Keratinocyte (primary cell): ENCODE data around the gene FNTB. TPM values are rescaled to one million over a fixed set of nuclear protein-coding genes. Genes with fewer than 3 reads are reported as not detected.

ENCODE experiments used
- DNase-seq: peaks from one replicate; pipeline ENCODE4 v3.0.0-alpha.2; 2011; ENCODE audit warnings: low read depth, missing footprints, low spot score
- FAIRE-seq: peaks from 2 replicates; lab custom pipeline; 2011; peaks lifted over from hg19 to GRCh38; lab: Jason Lieb, UNC
- H2AFZ ChIP-seq: 2 replicates; pipeline ENCODE4 v1.6.0; 2012; ENCODE audit warnings: low read length, control low read depth, inconsistent platforms; ENCODE audit not compliant: control insufficient read depth
- H3K27ac ChIP-seq: 2 replicates; pipeline ENCODE4 v1.5.1; 2011; ENCODE audit warnings: low read length; ENCODE audit not compliant: control insufficient read depth, insufficient read depth
- H3K27me3 ChIP-seq: 3 replicates; pipeline ENCODE4 v1.6.0; 2011; ENCODE audit warnings: low read length; ENCODE audit not compliant: control insufficient read depth, insufficient read depth; ENCODE audit errors: extremely low read depth
- H3K36me3 ChIP-seq, 2 experiments: 2 replicates in 1 of 2; 3 replicates in 1 of 2; pipeline ENCODE4 v1.5.1; 2011; ENCODE audit warnings: low read length in 2 of 2, mild to moderate bottlenecking in 1 of 2; ENCODE audit not compliant: control insufficient read depth in 2 of 2, insufficient read depth in 2 of 2; ENCODE audit errors: extremely low read depth in 1 of 2
- H3K4me1 ChIP-seq: 3 replicates; pipeline ENCODE4 v1.5.1; 2011; ENCODE audit warnings: low read length; ENCODE audit not compliant: control insufficient read depth, insufficient read depth; ENCODE audit errors: extremely low read depth
- H3K4me2 ChIP-seq: 3 replicates; pipeline ENCODE4 v1.6.0; 2011; ENCODE audit warnings: low read depth, low read length; ENCODE audit not compliant: control insufficient read depth, insufficient read depth; ENCODE audit errors: extremely low read depth
- H3K4me3 ChIP-seq, 3 experiments: fragments of 200-600 bp in 1 of 3; sonication (generic) in 1 of 3; 2 replicates in 2 of 3; 3 replicates in 1 of 3; pipeline ENCODE4 v1.5.1; 2011 to 2016; ENCODE audit warnings: low read length in 3 of 3, mild to moderate bottlenecking in 3 of 3, control low read depth in 2 of 3, inconsistent platforms in 1 of 3, low read depth in 1 of 3, mixed read lengths in 1 of 3, mixed run types in 1 of 3, moderate library complexity in 1 of 3; ENCODE audit not compliant: control insufficient read depth in 2 of 3, insufficient read depth in 2 of 3; ENCODE audit errors: extremely low read depth in 1 of 3
- H3K79me2 ChIP-seq: 2 replicates; pipeline ENCODE4 v1.6.0; 2012; ENCODE audit warnings: low read length; ENCODE audit not compliant: control insufficient read depth, insufficient read depth
- H3K9ac ChIP-seq: 3 replicates; pipeline ENCODE4 v1.6.0; 2011; ENCODE audit warnings: low read length; ENCODE audit not compliant: control insufficient read depth, insufficient read depth; ENCODE audit errors: extremely low read depth
- H3K9me1 ChIP-seq: 3 replicates; pipeline ENCODE4 v1.6.0; 2011; ENCODE audit warnings: low read length; ENCODE audit not compliant: control insufficient read depth, insufficient read depth; ENCODE audit errors: extremely low read depth
- H3K9me3 ChIP-seq: 2 replicates; pipeline ENCODE4 v1.5.1; 2012; ENCODE audit warnings: low read depth, low read length; ENCODE audit not compliant: control insufficient read depth
- H4K20me1 ChIP-seq: 3 replicates; pipeline ENCODE4 v1.6.0; 2011; ENCODE audit warnings: low read length; ENCODE audit not compliant: control insufficient read depth, insufficient read depth; ENCODE audit errors: extremely low read depth
- CTCF ChIP-seq, 3 experiments: IDR thresholded peaks in 1 of 3; conservative IDR thresholded peaks in 1 of 3; optimal IDR thresholded peaks in 1 of 3; 2 replicates in 2 of 3; 3 replicates in 1 of 3; pipeline versions ENCODE3 to v1.5.1; 2011; ENCODE audit warnings: low read length in 3 of 3, mild to moderate bottlenecking in 3 of 3, moderate library complexity in 2 of 3, control low read depth in 1 of 3, inconsistent platforms in 1 of 3; ENCODE audit not compliant: insufficient read depth in 2 of 3; ENCODE audit errors: extremely low read depth in 1 of 3
- EZH2 ChIP-seq: IDR thresholded peaks from one replicate; pipeline ENCODE4 v1.6.1; 2012; ENCODE audit warnings: inconsistent platforms, mild to moderate bottlenecking, low read length, moderate library complexity
- dilution Hi-C: fragments of 300-500 bp; cut with MboI; formaldehyde crosslinking; loops from one replicate; pipeline ENCODE4 v1.7.0; 2020; ENCODE audit warnings: low sequenced_read_pairs; ENCODE audit not compliant: extremely low pct_ligation_motif_present
- polyA plus RNA-seq, 5 experiments: library from polyadenylated mRNA; depleted of rRNA in 3 of 5; stranded (reverse) in 3 of 5; stranded (forward) in 1 of 5; unstranded in 1 of 5; fragments of >200 nt; gene quantifications; 1 replicate in 1 of 5; 2 replicates in 3 of 5; 3 replicates in 1 of 5; pipeline versions ENCODE4 v1.2.1 to v1.2.3, GENCODE V29; 2011 to 2012; ENCODE audit warnings: missing spikeins in 2 of 5, low read depth in 1 of 5, low replicate concordance in 1 of 5

The FNTB gene
- polyA plus RNA-seq, 1 donor (not counting 4 experiments of a cell fraction or from before 2014, with no cell fraction given) = 10.1 TPM

- Histone ChIP-seq H3K27ac (no peak overlapping the region), H3K9me3 (no peaks in the 10 kb centered on the region), H3K9ac (no peak overlapping the region), H3K79me2 (no peaks in the 10 kb centered on the region), H3K9me1 (no peaks in the 10 kb centered on the region), H3K4me2 (no peak overlapping the region), H3K36me3 (no peaks in the 10 kb centered on the region), H3K4me3 (no peak overlapping the region), H2AFZ (no peak overlapping the region), H3K4me1 (peaks cover 40% of the 10 kb centered on the region), H3K27me3 (no peaks in the 10 kb centered on the region), H4K20me1 (no peaks in the 10 kb centered on the region)
- TF ChIP-seq EZH2 (no peak), CTCF (optimal IDR thresholded peaks at IDR 0.05 in 1 of 3, IDR thresholded peaks at IDR 0.05 in 1 of 3, conservative IDR thresholded peaks at IDR 0.05 in 1 of 3; ENCODE audit: extremely low read depth in 1 of 3, insufficient read depth in 2 of 3, low read length in 3 of 3) (no peak)
- dilution Hi-C loops = no loop called here
- DNase-seq (no peak), FAIRE-seq (no peak)
Measured at GRCh38 chr14:65001723-65002122, 15.0 kb downstream of the FNTB start.

- H3K9me3 ChIP-seq = no peaks in the 10 kb centered on the region
- H3K4me3 ChIP-seq = no peak overlapping the region
- no peaks in the 10 kb centered on the region for H3K36me3 ChIP-seq
- dilution Hi-C loops = no loop called here
- no peaks in the 10 kb centered on the region for H3K27me3 ChIP-seq
- no peaks in the 10 kb centered on the region for H4K20me1 ChIP-seq
- no peaks in the 10 kb centered on the region for H3K9me1 ChIP-seq
- no peak overlapping the region for H3K27ac ChIP-seq
- no peaks in the 10 kb centered on the region for H3K79me2 ChIP-seq
- no peak overlapping the region for H2AFZ ChIP-seq
- DNase-seq (no peak), FAIRE-seq (no peak)
- TF ChIP-seq CTCF (optimal IDR thresholded peaks at IDR 0.05 in 1 of 3, IDR thresholded peaks at IDR 0.05 in 1 of 3, conservative IDR thresholded peaks at IDR 0.05 in 1 of 3; ENCODE audit: extremely low read depth in 1 of 3, insufficient read depth in 2 of 3, low read length in 3 of 3) (no peak), EZH2 (no peak)
- H3K4me2 ChIP-seq = no peak overlapping the region
- H3K9ac ChIP-seq = no peak overlapping the region
- H3K4me1 ChIP-seq = peaks cover 31% of the 10 kb centered on the region
Measured at GRCh38 chr14:65002586-65003210, 16.0 kb downstream of the FNTB start.
